ENCODE measurements around the gene NLRP10.

The NLRP10 gene

DNA sequence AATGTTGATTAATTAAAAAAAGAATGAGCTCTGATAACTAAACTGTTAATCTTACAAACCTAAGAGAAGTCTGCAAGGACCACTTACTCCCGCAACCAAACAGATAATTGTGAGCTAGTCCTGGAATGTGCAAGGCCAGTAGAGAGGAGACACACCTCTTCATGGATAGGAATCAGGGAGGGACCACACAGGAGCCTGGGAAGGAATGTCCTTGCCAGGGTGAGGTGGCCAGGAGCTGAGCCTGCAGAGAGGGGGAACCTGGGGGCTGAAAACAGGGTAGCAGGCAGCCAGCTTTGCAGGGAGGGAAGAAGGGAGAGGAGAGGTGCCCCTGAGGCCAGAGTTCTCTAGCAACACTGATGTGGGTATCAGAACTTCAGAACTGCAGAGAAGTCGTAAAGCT is 9.4 kb upstream of the NLRP10 start:
- FAIRE-seq = no peak

DNA sequence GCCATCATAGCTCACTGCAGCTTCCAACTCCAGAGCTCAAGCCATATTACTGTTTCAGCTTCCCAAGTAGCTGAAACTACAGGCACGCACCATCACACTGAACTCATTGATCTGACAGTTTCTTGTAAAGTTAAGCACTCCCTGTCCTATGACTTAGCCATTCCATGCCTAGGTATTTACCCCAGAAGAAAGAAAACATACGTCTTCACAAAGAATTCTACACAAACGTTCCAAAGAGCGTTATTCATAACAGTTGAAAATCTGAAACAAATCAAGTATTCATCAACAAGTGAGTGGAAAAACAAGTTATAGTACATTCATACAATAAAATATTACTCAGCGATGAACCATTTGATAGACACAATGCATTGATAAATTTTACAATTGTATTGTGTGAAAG is 7.8 kb upstream of the NLRP10 start:
- FAIRE-seq = no peak

DNA sequence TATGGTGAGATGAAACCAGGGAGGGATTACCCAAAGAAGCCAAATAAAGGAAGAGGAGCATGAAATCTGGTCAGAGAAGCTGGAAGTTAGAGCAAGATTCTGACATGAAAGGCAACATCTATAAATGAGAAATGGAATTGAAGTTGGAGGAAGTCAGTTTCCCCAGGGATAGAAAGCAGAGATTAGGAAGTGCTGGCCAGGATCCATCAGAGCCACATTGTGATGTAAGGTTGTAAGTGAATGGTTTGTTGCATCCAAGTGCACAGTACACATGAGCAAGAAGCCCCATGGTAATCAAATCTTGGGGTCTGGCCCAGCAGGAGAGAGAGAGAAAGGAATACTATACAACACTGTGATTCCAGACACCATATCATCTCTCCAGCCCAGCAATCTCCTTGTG is 6.6 kb upstream of the NLRP10 start:
- no peak for FAIRE-seq

DNA sequence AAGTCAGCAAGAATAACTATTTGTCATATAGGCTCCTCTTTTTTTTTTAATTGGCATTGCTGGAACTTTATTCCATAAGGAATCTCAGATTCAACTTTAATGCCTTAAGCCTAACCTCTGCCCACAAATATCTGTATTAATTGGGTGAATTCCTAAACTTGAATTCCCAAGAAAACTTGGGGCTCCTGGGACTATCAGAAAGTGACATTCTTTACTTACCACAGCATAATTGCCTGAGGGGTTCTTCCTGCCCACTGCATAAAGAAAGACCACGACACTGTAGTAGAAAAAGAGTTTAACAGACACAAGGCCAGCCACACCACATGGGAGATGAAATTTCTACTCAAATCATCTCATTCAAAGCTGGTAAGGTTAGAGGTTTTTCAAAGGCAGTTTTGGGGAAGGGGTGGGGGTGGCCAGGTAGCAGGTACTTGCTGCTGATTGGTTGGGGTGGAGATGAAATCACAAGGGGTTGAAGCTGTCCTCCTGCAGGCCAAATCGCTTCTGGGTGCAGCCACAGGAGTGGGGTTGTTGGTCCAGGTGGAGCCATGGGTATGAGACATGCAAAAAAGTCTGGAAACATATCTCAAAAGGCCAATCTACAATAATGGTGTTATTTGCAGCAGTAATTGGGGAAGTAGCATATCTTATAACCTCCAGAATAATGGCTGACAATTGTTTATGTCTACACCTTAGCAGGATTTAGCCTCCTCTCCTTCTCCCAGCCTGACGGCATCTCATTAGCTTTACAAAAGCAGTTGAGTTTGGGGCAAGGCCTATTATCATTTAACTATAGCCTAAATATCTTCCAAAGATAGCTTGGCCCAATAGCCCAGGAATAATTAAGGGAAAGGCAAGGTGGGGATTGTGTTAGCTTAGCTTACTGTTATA is 4.8 kb upstream of the NLRP10 start:
- no peak for FAIRE-seq

DNA sequence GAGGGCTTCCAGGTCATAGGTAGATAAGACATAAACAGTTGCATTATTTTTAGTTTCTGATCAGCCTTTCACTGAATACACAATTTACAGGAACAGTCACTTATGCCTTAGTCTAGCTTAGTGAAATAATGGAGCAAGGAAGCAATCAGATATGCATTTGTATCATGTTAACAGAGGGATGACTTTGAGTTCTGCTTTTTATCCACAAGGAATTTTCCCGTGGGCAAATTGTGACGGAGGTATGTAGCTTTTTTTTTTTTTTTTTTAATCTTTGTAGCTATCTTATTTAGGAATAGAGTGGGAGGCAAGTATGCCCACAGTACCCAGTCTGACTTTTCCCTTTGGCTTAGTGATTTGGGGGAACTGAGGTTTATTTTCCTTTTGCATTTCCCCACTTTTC is 3.4 kb upstream of the NLRP10 start:
- no peak for FAIRE-seq

DNA sequence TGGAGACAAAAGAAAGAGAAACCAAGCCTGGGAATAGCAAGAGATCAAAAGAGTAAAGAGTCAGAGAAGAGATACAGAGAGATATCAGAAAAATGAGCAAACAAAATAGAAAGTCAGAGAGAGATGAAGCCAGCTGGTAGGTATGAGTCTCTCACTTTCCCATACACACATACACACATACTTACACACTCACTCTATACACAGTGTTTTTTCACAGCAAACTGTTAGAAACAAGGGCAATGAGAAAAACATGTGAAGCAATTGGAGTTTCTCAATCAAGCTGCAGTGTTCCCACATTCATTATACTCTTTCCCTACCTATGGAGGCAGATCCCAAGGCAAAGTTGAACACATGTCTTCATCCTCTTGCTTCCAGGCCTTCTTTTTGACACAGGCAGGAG is 2.6 kb upstream of the NLRP10 start:
- FAIRE-seq = no peak

DNA sequence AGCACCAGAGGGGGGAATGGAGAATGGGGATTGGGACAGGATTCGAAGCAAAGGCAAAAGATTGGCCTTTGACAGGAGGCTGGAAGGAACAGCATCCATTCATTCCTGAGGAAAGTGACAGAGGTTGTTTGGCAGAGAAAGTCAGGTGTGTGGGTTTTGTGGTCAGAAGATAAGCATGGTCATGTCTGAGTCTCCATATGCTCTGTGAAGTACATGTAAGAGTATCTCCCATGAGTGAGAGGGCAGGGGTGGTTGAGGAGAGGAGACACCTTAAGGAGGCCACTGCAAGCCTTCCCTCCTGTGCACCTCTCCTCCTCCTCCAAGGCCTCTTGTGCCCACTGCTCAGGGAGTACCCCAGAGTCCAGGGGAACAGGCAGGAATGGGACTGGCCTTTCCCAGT is 1.9 kb upstream of the NLRP10 start:
- no peak for FAIRE-seq

DNA sequence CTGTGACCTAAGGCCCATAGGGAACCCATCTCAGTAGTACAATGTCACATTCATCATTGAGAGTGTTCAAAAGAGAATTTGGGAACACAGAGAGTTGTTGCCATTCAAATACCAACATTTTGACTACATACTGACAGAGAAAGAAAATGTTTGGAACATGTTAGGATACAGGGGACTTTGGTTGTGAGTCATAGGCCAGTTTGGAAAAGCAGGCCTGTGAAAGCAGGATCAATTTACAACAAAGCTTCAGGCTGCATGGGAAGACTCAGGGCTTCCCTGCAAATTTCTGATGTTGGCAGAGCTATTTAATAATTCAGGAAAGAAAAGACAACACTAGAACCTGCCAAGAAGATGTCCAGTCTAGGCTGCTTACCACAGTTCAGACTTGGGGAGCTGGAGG is 374 bp downstream of the NLRP10 start:
- FAIRE-seq = no peak

DNA sequence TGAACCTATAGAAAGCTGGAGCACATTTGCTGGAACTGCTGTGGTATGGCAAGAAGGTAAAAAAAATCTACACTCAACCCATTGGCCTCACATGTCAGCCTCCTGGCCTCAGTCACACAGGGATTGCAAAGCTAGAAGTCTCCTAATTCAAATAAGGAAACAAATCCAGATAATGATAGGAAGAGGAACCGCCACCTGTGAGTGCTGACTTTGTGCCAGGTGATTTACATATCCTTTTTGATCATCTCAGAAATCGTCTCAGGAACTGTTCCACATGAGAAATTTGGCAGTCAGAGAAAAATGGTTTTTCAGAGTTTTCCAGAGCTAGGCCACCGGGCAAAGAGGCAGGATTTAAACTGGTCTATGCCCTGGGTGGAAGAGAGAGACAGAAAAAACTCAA is 986 bp downstream of the NLRP10 start:
- no peak for FAIRE-seq

DNA sequence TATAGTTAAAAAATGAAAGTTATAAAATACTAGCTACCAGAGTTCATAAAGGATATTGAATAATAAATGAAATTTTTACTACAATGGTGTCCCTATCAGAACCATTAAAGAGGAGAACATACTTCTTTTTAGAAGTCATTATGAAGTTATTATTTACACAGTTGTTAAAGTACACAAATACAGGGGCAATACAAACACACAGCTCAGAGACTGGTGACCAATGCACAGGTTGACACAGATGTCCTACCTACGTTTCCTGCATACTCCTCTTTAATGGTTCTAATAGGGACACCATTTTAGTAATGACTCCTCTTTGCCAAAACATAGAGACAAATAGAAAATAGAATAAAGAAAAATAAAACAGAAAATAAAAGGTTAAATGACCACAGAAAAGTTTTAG is 10.1 kb downstream of the NLRP10 start:
- no peak for FAIRE-seq

DNA sequence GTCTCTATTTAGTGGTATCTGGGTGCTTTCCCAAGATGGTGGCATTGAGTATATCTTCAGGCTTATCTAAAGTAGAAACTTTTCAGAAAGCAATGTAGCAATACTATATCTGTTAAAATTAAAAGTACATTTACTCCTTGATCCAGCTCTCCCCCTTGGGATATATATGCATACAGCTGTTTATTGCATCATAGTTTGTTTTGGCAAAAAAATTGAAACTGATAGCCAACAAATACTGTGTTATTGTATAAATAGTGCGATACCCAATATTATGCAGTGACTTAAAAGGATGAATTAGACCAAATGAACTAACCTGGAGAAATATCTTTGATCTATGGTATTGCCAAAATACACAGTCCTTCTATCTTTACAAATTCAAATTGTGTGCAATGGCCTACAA is 15.3 kb downstream of the NLRP10 start:
- FAIRE-seq = no peak

DNA sequence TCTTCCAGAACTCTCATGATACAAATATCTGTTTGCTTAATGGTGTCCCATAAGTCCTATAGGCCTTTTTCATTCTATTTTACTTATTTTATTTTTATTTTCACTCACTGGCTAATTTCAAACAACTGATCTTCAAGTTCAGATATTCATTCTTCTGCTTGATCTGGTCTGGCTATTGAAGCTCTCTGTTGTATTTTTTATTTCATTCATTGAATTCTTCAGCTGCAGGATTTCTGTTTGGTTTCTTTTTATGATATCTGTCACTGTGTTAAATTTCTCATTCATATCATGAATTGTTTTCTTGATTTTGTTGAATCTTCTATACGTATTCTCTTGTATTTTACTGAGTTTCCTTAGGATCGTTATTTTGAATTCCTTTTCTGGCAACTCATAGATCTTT is 21.1 kb downstream of the NLRP10 start:
- FAIRE-seq = no peak

DNA sequence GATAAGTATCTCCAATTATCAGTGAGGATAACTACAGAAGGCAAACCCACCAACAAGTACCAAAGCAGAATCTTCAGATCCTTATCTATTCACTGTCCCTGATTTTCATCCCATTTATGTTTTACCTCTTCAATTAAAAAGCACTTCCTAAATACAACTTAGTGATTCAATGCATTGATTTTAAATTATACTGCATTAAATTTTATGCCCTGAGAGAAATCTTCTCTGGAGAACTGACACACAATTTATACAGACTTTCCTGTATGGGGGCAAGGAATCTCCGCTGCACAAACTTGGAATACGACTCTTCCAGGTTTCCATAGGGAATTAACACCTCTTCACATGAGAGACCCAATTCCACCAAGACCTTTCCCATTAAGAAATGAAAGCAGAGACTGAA is 23.6 kb downstream of the NLRP10 start, which contains the start of gene OR10A3:
Gene OR10A3 (minus strand): TSS at position 101 of the 400 bp plus-strand sequence. CDS start 2,188 bp downstream, outside the sequence.
- no peak for FAIRE-seq

DNA sequence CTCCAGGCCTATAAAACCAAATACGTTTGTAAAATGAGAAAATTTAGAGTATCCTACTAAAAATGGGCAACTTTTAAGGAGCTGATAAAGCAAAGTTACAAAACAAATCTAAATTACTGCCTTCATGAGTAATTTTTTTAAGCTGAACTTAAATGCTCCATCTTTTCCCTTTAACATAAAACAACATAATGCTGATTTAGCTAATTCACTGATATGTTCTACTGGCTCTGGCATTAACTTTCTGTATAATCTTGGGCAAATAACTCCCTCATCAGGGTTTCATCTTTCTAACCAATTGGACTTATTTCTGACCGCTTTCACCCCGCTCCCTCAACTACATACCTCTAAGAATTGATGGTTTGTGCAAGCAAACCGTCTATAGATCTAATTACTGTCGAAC is 24.1 kb downstream of the NLRP10 start:
- FAIRE-seq = no peak

DNA sequence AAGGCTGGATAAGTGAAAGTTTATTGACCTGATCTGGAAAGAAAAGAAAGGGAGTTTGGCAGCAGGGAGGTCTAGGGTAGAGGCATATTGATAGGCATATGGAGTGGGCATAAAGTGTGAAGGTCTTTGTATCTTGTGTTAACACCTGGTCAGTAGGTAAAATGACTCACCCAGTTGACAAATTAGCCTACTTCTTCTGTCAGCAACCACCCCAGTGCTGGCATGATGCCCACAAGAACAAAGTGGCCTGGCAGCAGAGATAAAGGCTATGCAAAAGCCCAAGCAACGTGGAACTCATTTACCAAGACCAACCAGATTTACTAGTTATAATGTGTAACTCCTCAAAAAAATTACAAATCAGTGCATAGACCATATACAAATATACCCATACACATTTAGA is 28.6 kb downstream of the NLRP10 start:
- no peak for FAIRE-seq

DNA sequence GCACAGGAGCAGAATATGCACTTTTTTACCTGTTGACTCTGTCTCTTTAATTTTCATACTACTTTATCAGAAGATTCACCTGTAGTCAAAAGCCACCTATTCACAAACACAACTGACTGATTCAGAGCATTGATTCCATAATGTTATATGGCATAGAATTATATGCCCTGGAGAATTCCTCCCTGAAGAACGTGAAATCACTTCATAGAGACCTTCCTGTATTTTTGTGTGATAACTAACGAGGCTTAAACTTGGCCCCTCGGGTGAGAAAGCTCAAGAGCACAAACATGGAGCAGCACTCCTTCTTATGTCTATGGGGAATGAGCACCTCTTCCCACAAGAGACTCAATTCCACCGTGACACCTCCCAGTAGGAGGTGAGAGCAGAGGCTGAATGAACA is 34.1 kb downstream of the NLRP10 start, which contains the start of gene OR10A6:
Gene OR10A6 (minus strand): TSS at position 101 of the 400 bp plus-strand sequence. CDS start 2,606 bp downstream, outside the sequence.
- FAIRE-seq = no peak

DNA sequence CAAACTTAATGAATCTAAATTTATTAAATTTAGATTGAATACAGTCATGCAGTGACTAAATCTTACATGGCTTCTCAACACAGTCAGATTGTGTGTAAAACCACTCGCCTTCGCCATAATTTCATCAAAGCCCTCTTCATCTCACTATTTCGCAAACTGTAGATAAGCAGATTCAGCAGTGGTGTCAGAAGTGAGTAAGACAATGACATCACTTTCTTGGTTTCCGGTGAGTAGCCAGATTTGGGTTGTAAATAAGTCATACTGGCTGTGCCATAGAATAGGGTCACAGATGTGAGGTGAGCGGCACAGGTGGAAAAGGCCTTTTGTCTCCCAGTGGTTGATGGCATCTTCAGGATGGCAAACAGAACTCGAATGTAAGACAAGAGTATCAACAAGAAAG is 37.6 kb downstream of the NLRP10 start:
- FAIRE-seq = no peak

DNA sequence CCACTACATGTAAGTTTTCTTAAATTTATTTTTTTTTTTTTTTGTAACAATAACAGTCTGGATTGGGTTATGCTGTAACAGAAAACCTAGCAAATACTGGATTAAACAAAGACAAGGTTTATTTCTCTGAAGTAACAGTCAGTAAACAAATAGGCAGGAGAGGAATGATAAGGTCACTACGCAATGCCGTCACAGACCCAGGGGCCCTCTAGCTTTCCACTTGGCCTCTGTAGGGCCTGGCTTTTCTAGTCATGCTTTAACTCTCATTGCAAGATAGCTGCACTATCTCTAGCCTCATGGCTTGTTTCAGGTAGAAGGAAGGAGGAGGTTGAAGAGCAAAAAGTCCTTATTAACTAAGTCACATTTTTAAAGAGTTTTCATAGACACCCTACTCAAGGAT is 40.7 kb downstream of the NLRP10 start:
- no peak for FAIRE-seq

DNA sequence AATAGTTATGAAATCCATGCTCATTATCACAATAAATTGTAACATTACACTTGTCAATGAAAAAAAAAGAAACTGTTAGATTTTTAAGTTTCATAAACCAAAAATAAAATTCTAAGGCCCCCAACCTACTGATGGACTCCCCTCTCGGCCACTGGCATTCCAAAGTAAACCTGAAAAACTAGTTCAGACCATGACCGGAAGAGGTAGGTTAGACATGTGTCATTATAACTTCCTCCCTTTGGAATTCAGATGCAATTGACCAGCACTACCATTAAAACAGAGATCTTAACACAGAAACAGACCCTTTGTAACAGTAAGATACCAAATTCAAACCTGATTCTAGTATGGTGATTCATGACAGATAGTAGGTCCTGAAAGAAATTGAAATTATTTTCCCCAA is 47.1 kb downstream of the NLRP10 start:
- no peak for FAIRE-seq
